A673 (cell line): ENCODE data around the gene LRRC55. TPM values are rescaled to one million over a fixed set of nuclear protein-coding genes. Genes with fewer than 3 reads are reported as not detected.

Experiments
- BruUV-seq: library from RNA; stranded (reverse); fragments of 400-500 nt; replicated peaks from 2 replicates; lab custom pipeline; 2021; lab: Mats Ljungman, UMichigan
- CTCF ChIA-PET: fragments of 300-600 bp; sonication (Branson Sonifier 250); formaldehyde crosslinking; loops from one replicate; lab custom pipeline; 2022; ENCODE audit warnings: antibody characterized with exemption; lab: Charles Lee
- POLR2A ChIA-PET: fragments of 300-600 bp; sonication (Branson Sonifier 250); formaldehyde crosslinking; loops from one replicate; lab custom pipeline; 2022; ENCODE audit warnings: antibody characterized with exemption; ENCODE audit not compliant: low non-redundant PET; lab: Charles Lee
- DNase-seq: peaks from one replicate; pipeline ENCODE4 v3.0.0-alpha.2; 2015; ENCODE audit warnings: low spot score
- H3K27ac ChIP-seq: fragments of 200-600 bp; sonication (generic); 2 replicates; pipeline ENCODE4 v1.5.1; 2016; ENCODE audit warnings: mixed run types, low read depth, mild to moderate bottlenecking, mixed read lengths, antibody characterized with exemption, low read length; ENCODE audit not compliant: poor library complexity, severe bottlenecking
- H3K27me3 ChIP-seq: fragments of 200-600 bp; sonication (generic); replicated peaks from 2 replicates; pipeline ENCODE4 v1.6.1; 2017; ENCODE audit warnings: mixed run types, low read depth, mild to moderate bottlenecking, mixed read lengths, antibody characterized with exemption, low read length; ENCODE audit not compliant: insufficient read depth, poor library complexity
- H3K36me3 ChIP-seq: fragments of 200-600 bp; sonication (generic); 2 replicates; pipeline ENCODE4 v1.6.1; 2016; ENCODE audit warnings: mixed run types, mild to moderate bottlenecking, mixed read lengths, antibody characterized with exemption, low read length; ENCODE audit not compliant: insufficient read depth, poor library complexity, severe bottlenecking
- H3K4me1 ChIP-seq: fragments of 200-600 bp; sonication (generic); 2 replicates; pipeline ENCODE4 v1.6.1; 2017; ENCODE audit warnings: mixed run types, mild to moderate bottlenecking, mixed read lengths, antibody characterized with exemption, low read length; ENCODE audit not compliant: insufficient read depth, poor library complexity, severe bottlenecking
- H3K4me3 ChIP-seq: fragments of 200-600 bp; sonication (generic); 2 replicates; pipeline ENCODE4 v1.5.1; 2016; ENCODE audit warnings: low read depth, mixed run types, mild to moderate bottlenecking, mixed read lengths, low read length; ENCODE audit not compliant: poor library complexity, severe bottlenecking
- H3K9me3 ChIP-seq: fragments of 200-600 bp; sonication (generic); 2 replicates; pipeline ENCODE4 v1.6.1; 2016; ENCODE audit warnings: mixed run types, low read depth, mild to moderate bottlenecking, mixed read lengths, antibody characterized with exemption, low read length; ENCODE audit not compliant: poor library complexity, severe bottlenecking
- CTCF ChIP-seq: fragments of 300-800, 200-600 bp; sonication (generic); conservative IDR thresholded peaks from 2 replicates; pipeline ENCODE4 v1.5.1; 2017; ENCODE audit warnings: low read depth, mild to moderate bottlenecking, antibody characterized with exemption, low read length, moderate library complexity, mixed read lengths
- EZH2 ChIP-seq: fragments of 200-600 bp; sonication (generic); IDR thresholded peaks from 2 replicates; pipeline ENCODE4 v1.6.1; 2017; ENCODE audit warnings: borderline replicate concordance, low read depth, mild to moderate bottlenecking, mixed read lengths, antibody characterized with exemption, low read length; ENCODE audit not compliant: poor library complexity, severe bottlenecking
- intact Hi-C: fragments of 100-400 bp; cut with micrococcal nuclease; formaldehyde crosslinking; loops from one replicate; pipeline ENCODE4 v1.10.0; 2022; ENCODE audit not compliant: unreplicated experiment
- total RNA-seq: library from RNA; stranded (reverse); gene quantifications from 2 replicates; pipeline ENCODE4 v1.2.3, GENCODE V29; 2021

Gene LRRC55
- total RNA-seq, 1 experiment from 2014 or later, result 3.0 TPM

GRCh38 chr11:57222239-57222638, 40.5 kb downstream of the LRRC55 start:
- no peaks in the 10 kb centered on the region for H3K4me1 ChIP-seq
- H3K27ac ChIP-seq, result no peak overlapping the region
- no peaks in the 10 kb centered on the region for H3K36me3 ChIP-seq
- POLR2A ChIA-PET, result no interaction called here
- CTCF ChIA-PET, result no interaction called here
- no peaks in the 10 kb centered on the region for H3K9me3 ChIP-seq
- TF ChIP-seq EZH2 (no peak), CTCF (no peak)
- H3K4me3 ChIP-seq, result no peak overlapping the region
- no TSS peak for BruUV-seq
- DNase-seq, result no peak
- H3K27me3 ChIP-seq, result no peaks in the 10 kb centered on the region
- intact Hi-C loops, result no loop called here

GRCh38 chr11:57223601-57224000, 41.8 kb downstream of the LRRC55 start:
- Histone ChIP-seq H3K4me1 (no peaks in the 10 kb centered on the region), H3K27ac (no peak overlapping the region), H3K27me3 (no peaks in the 10 kb centered on the region), H3K4me3 (no peak overlapping the region), H3K36me3 (no peaks in the 10 kb centered on the region), H3K9me3 (no peaks in the 10 kb centered on the region)
- ChIA-PET POLR2A (no interaction called here), CTCF (no interaction called here)
- no peak for TF ChIP-seq EZH2
- TF ChIP-seq CTCF, result no peak
- no TSS peak for BruUV-seq
- no peak for DNase-seq
- intact Hi-C loops, result no loop called here

DNA sequence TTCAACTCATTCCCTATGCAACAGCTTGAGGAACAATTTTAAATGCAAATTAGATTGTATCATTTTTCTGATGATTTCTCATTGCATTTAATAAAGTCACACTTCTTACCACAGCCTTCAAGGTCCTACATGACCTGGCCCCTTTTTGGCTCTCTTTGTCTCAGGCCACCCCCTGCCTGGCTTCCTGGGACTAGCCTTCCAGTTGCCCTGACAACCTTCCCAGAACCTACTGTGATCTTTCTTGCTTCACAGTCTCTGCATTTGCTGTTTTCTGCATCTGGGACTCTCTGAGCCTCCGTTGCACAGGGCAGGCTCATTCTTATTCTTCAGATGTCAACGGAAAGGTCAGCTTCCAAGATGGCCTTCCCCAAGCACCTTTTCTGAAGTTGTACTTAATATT, 42.4 kb downstream of the LRRC55 start:
- intact Hi-C loops, result no loop called here
- Histone ChIP-seq H3K9me3 (no peaks in the 10 kb centered on the region), H3K27ac (no peak overlapping the region), H3K36me3 (no peaks in the 10 kb centered on the region), H3K4me1 (no peaks in the 10 kb centered on the region), H3K27me3 (no peaks in the 10 kb centered on the region), H3K4me3 (no peak overlapping the region)
- TF ChIP-seq CTCF (no peak), EZH2 (no peak)
- ChIA-PET CTCF (interaction anchor here (1.0 kb wide), 1 partner anchor 25 kb away, joined by 3 read pairs; no protein-coding TSS in a partner anchor), POLR2A (no interaction called here)
- DNase-seq, result no peak
- BruUV-seq, result no TSS peak
